ENCODE measurements around the gene FSTL4.

DNA sequence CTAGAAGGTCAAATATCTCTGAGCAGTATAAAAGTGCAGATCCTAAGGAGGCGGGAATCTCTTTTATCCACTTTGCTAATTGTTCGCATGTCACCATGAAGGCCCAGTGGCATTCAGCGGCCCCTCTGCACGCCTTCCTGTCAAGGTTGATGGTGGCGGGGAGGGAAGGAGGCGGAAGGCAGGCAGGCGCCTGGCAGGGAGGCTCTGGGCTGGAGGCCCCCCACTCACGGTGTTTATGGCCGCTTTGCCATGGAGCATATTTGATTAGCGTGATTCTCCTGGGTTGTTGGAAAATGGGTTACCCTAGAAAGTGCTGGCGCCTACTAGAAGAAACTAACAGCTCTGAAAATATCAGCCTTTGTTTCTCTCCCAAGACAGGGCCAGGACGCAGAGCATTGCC, 209.6 kb downstream of the FSTL4 start:
- TF ChIP-seq, protein P1, sequence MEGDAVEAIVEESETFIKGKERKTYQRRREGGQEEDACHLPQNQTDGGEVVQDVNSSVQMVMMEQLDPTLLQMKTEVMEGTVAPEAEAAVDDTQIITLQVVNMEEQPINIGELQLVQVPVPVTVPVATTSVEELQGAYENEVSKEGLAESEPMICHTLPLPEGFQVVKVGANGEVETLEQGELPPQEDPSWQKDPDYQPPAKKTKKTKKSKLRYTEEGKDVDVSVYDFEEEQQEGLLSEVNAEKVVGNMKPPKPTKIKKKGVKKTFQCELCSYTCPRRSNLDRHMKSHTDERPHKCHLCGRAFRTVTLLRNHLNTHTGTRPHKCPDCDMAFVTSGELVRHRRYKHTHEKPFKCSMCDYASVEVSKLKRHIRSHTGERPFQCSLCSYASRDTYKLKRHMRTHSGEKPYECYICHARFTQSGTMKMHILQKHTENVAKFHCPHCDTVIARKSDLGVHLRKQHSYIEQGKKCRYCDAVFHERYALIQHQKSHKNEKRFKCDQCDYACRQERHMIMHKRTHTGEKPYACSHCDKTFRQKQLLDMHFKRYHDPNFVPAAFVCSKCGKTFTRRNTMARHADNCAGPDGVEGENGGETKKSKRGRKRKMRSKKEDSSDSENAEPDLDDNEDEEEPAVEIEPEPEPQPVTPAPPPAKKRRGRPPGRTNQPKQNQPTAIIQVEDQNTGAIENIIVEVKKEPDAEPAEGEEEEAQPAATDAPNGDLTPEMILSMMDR (IDR thresholded peaks at IDR 0.05; ENCODE audit: borderline replicate concordance, extremely low read depth, low read length, poor library complexity, severe bottlenecking), result no peak
- TF ChIP-seq EZH2 (IDR thresholded peaks at IDR 0.05; ENCODE audit: borderline replicate concordance, low read depth, low read length, severe bottlenecking), result no peak
